Keratinocyte (primary cell): ENCODE results near the gene CAPZB.

Experiments used
- EZH2 ChIP-seq: IDR thresholded peaks from one replicate; pipeline ENCODE4 v1.6.1; 2012; ENCODE audit warnings: inconsistent platforms, mild to moderate bottlenecking, low read length, moderate library complexity
- TF ChIP-seq, protein P1 (sequence below), 3 experiments: IDR thresholded peaks in 1 of 3; conservative IDR thresholded peaks in 1 of 3; optimal IDR thresholded peaks in 1 of 3; 2 replicates in 2 of 3; 3 replicates in 1 of 3; pipeline versions ENCODE3 to v1.5.1; 2011; ENCODE audit warnings: low read length in 3 of 3, mild to moderate bottlenecking in 3 of 3, moderate library complexity in 2 of 3, control low read depth in 1 of 3, inconsistent platforms in 1 of 3; ENCODE audit not compliant: insufficient read depth in 2 of 3; ENCODE audit errors: extremely low read depth in 1 of 3

- TF ChIP-seq, protein P1, sequence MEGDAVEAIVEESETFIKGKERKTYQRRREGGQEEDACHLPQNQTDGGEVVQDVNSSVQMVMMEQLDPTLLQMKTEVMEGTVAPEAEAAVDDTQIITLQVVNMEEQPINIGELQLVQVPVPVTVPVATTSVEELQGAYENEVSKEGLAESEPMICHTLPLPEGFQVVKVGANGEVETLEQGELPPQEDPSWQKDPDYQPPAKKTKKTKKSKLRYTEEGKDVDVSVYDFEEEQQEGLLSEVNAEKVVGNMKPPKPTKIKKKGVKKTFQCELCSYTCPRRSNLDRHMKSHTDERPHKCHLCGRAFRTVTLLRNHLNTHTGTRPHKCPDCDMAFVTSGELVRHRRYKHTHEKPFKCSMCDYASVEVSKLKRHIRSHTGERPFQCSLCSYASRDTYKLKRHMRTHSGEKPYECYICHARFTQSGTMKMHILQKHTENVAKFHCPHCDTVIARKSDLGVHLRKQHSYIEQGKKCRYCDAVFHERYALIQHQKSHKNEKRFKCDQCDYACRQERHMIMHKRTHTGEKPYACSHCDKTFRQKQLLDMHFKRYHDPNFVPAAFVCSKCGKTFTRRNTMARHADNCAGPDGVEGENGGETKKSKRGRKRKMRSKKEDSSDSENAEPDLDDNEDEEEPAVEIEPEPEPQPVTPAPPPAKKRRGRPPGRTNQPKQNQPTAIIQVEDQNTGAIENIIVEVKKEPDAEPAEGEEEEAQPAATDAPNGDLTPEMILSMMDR (optimal IDR thresholded peaks at IDR 0.05 in 1 of 3, IDR thresholded peaks at IDR 0.05 in 1 of 3, conservative IDR thresholded peaks at IDR 0.05 in 1 of 3; ENCODE audit: extremely low read depth in 1 of 3, insufficient read depth in 2 of 3, low read length in 3 of 3): no peak
- TF ChIP-seq EZH2: no peak
These were observed 113.9 kb downstream of the CAPZB start for GRCh38 chr1:19371226-19372135.
